IMR-90 (cell line): ENCODE results near the gene BZW2. TPM values are rescaled to one million over a fixed set of nuclear protein-coding genes. Genes with fewer than 3 reads are reported as not detected.

Experiments used
- ATAC-seq: fragments of 200-7000 bp; cut with Tn5 transposase; 2 replicates; pipeline ENCODE4 v1.9.1; 2020; ENCODE audit warnings: low read depth, mild to moderate bottlenecking, moderate library complexity
- BruUV-seq: library from RNA; stranded (reverse); fragments of 400-500 nt; replicated peaks from 2 replicates; lab custom pipeline; 2021; lab: Mats Ljungman, UMichigan
- CTCF ChIA-PET: fragments of 300-600 bp; formaldehyde crosslinking; extraction: SDS; loops from one replicate; lab custom pipeline; 2021; ENCODE audit warnings: antibody characterized with exemption; lab: Yijun Ruan, JAX
- POLR2A ChIA-PET: fragments of 300-600 bp; sonication (Branson Sonifier 250); formaldehyde crosslinking; loops from one replicate; lab custom pipeline; 2022; ENCODE audit warnings: antibody characterized with exemption; ENCODE audit not compliant: unreplicated experiment; lab: Charles Lee
- DNase-seq: peaks from one replicate; pipeline ENCODE4 v3.0.0; 2013
- H2AFZ ChIP-seq: replicated peaks from 2 replicates; pipeline ENCODE3; 2013; ENCODE audit warnings: low read length, mild to moderate bottlenecking; ENCODE audit not compliant: poor library complexity
- H2AK5ac ChIP-seq: 2 replicates; pipeline ENCODE4 v1.6.1; 2013; ENCODE audit warnings: low read depth, low read length, inconsistent platforms
- H2AK9ac ChIP-seq: replicated peaks from 2 replicates; pipeline ENCODE3; 2013; ENCODE audit warnings: mild to moderate bottlenecking, low read depth, low read length, moderate library complexity; ENCODE audit not compliant: poor library complexity
- H2BK120ac ChIP-seq: 2 replicates; pipeline ENCODE4 v1.6.1; 2013; ENCODE audit warnings: low read depth, low read length, inconsistent platforms
- H2BK15ac ChIP-seq: 3 replicates; pipeline ENCODE4 v1.6.1; 2013; ENCODE audit warnings: low read depth, low read length, inconsistent platforms
- H2BK20ac ChIP-seq: 2 replicates; pipeline ENCODE4 v1.6.1; 2013; ENCODE audit warnings: low read depth, mild to moderate bottlenecking, inconsistent platforms, low read length, moderate library complexity
- H2BK5ac ChIP-seq: 2 replicates; pipeline ENCODE4 v1.6.1; 2013; ENCODE audit warnings: mild to moderate bottlenecking, low read depth, low read length, inconsistent platforms; ENCODE audit not compliant: poor library complexity, severe bottlenecking
- H3K14ac ChIP-seq: replicated peaks from 2 replicates; pipeline ENCODE4 v1.6.1; 2013; ENCODE audit warnings: low read depth, low read length, inconsistent platforms
- H3K18ac ChIP-seq: 2 replicates; pipeline ENCODE4 v1.6.1; 2013; ENCODE audit warnings: low read depth, low read length, control low read depth
- H3K23ac ChIP-seq: 2 replicates; pipeline ENCODE4 v1.6.1; 2013; ENCODE audit warnings: low read depth, low read length, inconsistent platforms
- H3K27ac ChIP-seq: 2 replicates; pipeline ENCODE4 v1.5.1; 2013; ENCODE audit warnings: mild to moderate bottlenecking, control low read depth, low read length; ENCODE audit not compliant: insufficient read depth
- H3K27me3 ChIP-seq: 2 replicates; pipeline ENCODE4 v1.6.1; 2013; ENCODE audit warnings: low read length; ENCODE audit not compliant: control insufficient read depth, insufficient read depth
- H3K36me3 ChIP-seq: 2 replicates; pipeline ENCODE4 v1.6.1; 2013; ENCODE audit warnings: low read length, mixed read lengths; ENCODE audit not compliant: control insufficient read depth, insufficient read depth
- H3K4ac ChIP-seq: 2 replicates; pipeline ENCODE4 v1.6.1; 2013; ENCODE audit warnings: low read depth, low read length, inconsistent platforms
- H3K4me1 ChIP-seq: 2 replicates; pipeline ENCODE4 v1.6.1; 2013; ENCODE audit warnings: low read length, mixed read lengths; ENCODE audit not compliant: control insufficient read depth, insufficient read depth
- H3K4me2 ChIP-seq: 2 replicates; pipeline ENCODE4 v1.6.1; 2013; ENCODE audit warnings: low read depth, mild to moderate bottlenecking, control low read depth, low read length, moderate library complexity
- H3K4me3 ChIP-seq: 2 replicates; pipeline ENCODE4 v1.5.1; 2013; ENCODE audit warnings: low read depth, mild to moderate bottlenecking, control low read depth, low read length, moderate library complexity; ENCODE audit not compliant: insufficient read depth
- H3K56ac ChIP-seq: 2 replicates; pipeline ENCODE4 v1.6.1; 2013; ENCODE audit warnings: low read length, inconsistent platforms; ENCODE audit not compliant: insufficient read depth; ENCODE audit errors: extremely low read depth
- H3K79me1 ChIP-seq, 2 experiments: 2 replicates each; pipeline ENCODE4 v1.6.1; 2013; ENCODE audit warnings: low read length in 2 of 2, inconsistent platforms in 1 of 2, low read depth in 1 of 2
- H3K9ac ChIP-seq: 2 replicates; pipeline ENCODE4 v1.6.1; 2013; ENCODE audit warnings: low read depth, low read length, control low read depth
- H3K9me1 ChIP-seq: 2 replicates; pipeline ENCODE4 v1.6.1; 2013; ENCODE audit warnings: low read length, inconsistent platforms; ENCODE audit not compliant: insufficient read depth
- H3K9me3 ChIP-seq: 2 replicates; pipeline ENCODE4 v1.6.1; 2013; ENCODE audit warnings: low read length; ENCODE audit not compliant: control insufficient read depth, insufficient read depth
- H4K20me1 ChIP-seq: 2 replicates; pipeline ENCODE4 v1.6.1; 2013; ENCODE audit warnings: low read length, inconsistent platforms; ENCODE audit not compliant: insufficient read depth
- H4K5ac ChIP-seq: 2 replicates; pipeline ENCODE4 v1.6.1; 2013; ENCODE audit warnings: mild to moderate bottlenecking, low read depth, low read length, control low read depth
- H4K8ac ChIP-seq, 2 experiments: 2 replicates each; pipeline ENCODE4 v1.6.1; 2013; ENCODE audit warnings: low read depth in 2 of 2, low read length in 2 of 2, control low read depth in 1 of 2, inconsistent platforms in 1 of 2
- H4K91ac ChIP-seq: 2 replicates; pipeline ENCODE4 v1.6.1; 2013; ENCODE audit warnings: low read depth, low read length, inconsistent platforms; ENCODE audit not compliant: insufficient read depth
- NFE2L2 ChIP-seq: fragments of 150-350 bp; IDR thresholded peaks from 2 replicates; pipeline ENCODE4 v1.6.1; 2016; ENCODE audit warnings: low read depth, mild to moderate bottlenecking, low read length
- WGBS, 2 experiments: methylation state at CpG; one replicate each; pipeline versions ENCODE4 v1.1.5 to v1.1.7; 2013; ENCODE audit warnings: missing lambda C conversion rate in 2 of 2; ENCODE audit not compliant: insufficient read length in 1 of 2; ENCODE audit errors: extremely low coverage in 2 of 2; 5-methylcytosine and 5-hydroxymethylcytosine counted together
- dilution Hi-C: fragments of 300-500 bp; cut with HindIII; formaldehyde crosslinking; loops from one replicate; pipeline ENCODE4 v1.14.3; 2018; ENCODE audit warnings: low sequenced_read_pairs; ENCODE audit not compliant: unreplicated experiment
- in situ Hi-C: fragments of 300-500 bp; cut with MboI; formaldehyde crosslinking; loops from 3 replicates; pipeline ENCODE4 v1.14.3; 2019; ENCODE audit warnings: low sequenced_read_pairs, inconsistent platforms, mixed read lengths
- intact Hi-C: fragments of 100-400 bp; cut with micrococcal nuclease; formaldehyde crosslinking; loops from 2 replicates; pipeline ENCODE4 v1.10.0; 2022
- polyA plus RNA-seq, 3 experiments: library from polyadenylated mRNA; depleted of rRNA; stranded (reverse); fragments of >200 nt; gene quantifications; 2 replicates each; pipeline ENCODE4 v1.2.3, GENCODE V29; 2012; ENCODE audit warnings: low replicate concordance in 1 of 3
- total RNA-seq: library from RNA; depleted of rRNA; stranded (reverse); fragments of >200 nt; gene quantifications from 2 replicates; pipeline ENCODE4 v1.2.3, GENCODE V29; 2012

The BZW2 gene
- total and polyA plus RNA-seq, 2 of the 4 experiments (the other 2 are of a cell fraction) = 58.1 to 92.9 TPM

DNA sequence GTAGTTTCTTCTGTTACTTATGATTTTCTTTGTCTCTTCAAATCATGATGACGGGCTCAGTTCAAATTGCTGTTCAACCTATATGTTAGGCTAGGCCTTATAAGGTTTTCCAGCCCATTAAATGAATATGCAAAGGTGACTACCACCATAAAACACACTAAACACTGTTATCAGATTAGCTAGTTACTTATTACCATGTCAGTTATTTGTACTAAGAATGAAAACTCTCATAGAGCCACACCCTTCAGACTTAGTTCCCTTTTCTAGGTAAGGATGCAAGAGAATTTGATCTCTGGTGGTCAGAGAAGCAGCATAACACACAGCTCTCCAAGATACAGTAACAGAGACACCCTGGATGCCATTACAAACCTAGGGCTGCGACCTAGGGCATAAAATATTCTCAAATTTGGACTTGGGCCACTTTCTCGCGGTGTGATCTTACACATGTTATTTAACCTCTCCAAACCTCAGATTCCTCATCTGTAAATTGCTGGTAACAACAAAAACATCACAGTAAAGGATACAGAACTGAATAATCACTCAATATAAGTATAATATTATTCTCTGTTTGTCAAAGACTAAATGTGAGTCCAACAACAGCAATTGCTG, 36.0 kb upstream of the BZW2 start:
- Histone ChIP-seq H2AK5ac (no peak overlapping the region), H2BK20ac (no peak overlapping the region), H4K8ac (no peak overlapping the region), H3K9me3 (no peaks in the 10 kb centered on the region), H3K14ac (no peak overlapping the region), H3K56ac (no peak overlapping the region), H3K4ac (no peak overlapping the region), H2BK15ac (no peak overlapping the region), H3K27me3 (no peaks in the 10 kb centered on the region), H3K9me1 (no peaks in the 10 kb centered on the region), H4K91ac (no peak overlapping the region), H3K79me1 (peaks cover 2 to 5% of the 10 kb centered on the region in 2 experiments; a peak in 3 of 4 replicates), H2BK5ac (no peak overlapping the region), H4K5ac (no peak overlapping the region), H3K9ac (no peak overlapping the region), H2AK9ac (no peak overlapping the region), H3K4me2 (no peak overlapping the region), H3K27ac (no peak overlapping the region), H4K20me1 (no peaks in the 10 kb centered on the region), H2BK120ac (no peak overlapping the region), H3K4me1 (0 out of 2 replicates have a peak, but pooled peaks cover 3% of the 10 kb centered on the region), H3K4me3 (no peak overlapping the region), H3K18ac (no peak overlapping the region), H3K23ac (no peak overlapping the region), H2AFZ (no peak overlapping the region), H3K36me3 (peaks cover 17% of the 10 kb centered on the region)
- DNase-seq (no peak), ATAC-seq (no peak)
- ChIA-PET POLR2A (no interaction called here), CTCF (interaction anchor here (1.9 kb wide), 1 partner anchor 18 kb away, joined by 5 read pairs; no protein-coding TSS in a partner anchor)
- no TSS peak for BruUV-seq
- in situ Hi-C loops (loop anchor here (25.0 kb wide), 1 partner anchor 302 kb away; no protein-coding TSS in a partner anchor), intact Hi-C loops (loop anchor here (5.0 kb wide), 1 partner anchor 307 kb away; no protein-coding TSS in a partner anchor), dilution Hi-C loops (no loop called here)
- no CpG with 5 or more reads among the region's 4 CpGs for WGBS, 2 experiments
- no peak for TF ChIP-seq NFE2L2
